ENCODE measurements around the gene VPS11.
"Not testable (repeated sequence)": the region's sequence is repeated elsewhere in the genome, so short reads cannot be mapped to it uniquely, and the experiment has no call there.

VPS11 gene

GRCh38 chr11:119084663-119085436, 17.2 kb downstream of the VPS11 start, which contains the start of gene HMBS:
Gene HMBS (plus strand): TSS chr11:119084881. CDS start chr11:119085034, 153 bp downstream.
- peak; percentile 98 to 99 for DNase-seq

DNA sequence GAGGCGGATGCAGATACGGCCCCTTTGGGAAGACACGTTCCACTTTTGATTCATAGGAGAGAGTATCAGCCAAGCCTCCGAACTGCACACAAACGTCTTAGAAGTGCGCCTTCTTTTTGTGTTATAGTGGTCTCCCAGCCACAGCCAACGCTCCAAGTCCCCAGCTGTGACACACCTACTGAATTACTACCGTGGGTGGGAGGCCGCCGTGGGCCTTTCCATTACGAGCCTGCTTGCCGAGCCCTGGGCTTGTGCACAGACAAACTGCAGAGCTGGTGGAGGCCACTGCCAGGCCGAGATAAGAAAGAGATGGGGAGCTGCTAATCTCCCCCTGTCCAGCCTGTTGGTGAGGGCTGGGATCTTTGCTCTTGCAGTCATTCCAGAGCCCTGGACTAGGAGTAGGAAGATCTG, 17.8 kb downstream of the VPS11 start:
- peak in 1 of 2 experiments; percentile 81 for DNase-seq

DNA sequence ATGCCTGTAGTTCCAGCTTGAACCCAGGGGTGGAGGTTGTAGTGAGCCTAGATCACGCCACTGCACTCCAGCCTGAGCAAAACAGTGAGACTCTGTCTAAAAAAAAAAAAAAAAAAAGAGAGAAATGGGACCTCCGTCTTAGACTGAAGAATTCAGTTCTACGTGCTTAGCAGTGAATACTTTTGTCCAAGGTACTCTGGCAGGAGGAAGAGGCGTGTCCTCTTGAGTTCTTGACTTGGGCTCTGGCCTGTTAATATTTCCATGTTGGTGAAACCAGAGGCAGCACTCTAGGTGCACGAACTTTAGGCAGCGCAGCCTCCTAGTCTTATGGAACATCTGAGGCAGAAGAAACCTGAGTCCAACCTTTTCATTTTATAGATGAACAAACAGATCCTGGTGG, 19.5 kb downstream of the VPS11 start:
- DNase-seq, result no peak

GRCh38 chr11:119087747-119088241, 20.2 kb downstream of the VPS11 start:
- DNase-seq, result no peak

- no peak for DNase-seq
Observed at GRCh38 chr11:119088406-119088805, 20.8 kb downstream of the VPS11 start.

GRCh38 chr11:119089319-119089718, 21.7 kb downstream of the VPS11 start:
- no peak for DNase-seq

DNA sequence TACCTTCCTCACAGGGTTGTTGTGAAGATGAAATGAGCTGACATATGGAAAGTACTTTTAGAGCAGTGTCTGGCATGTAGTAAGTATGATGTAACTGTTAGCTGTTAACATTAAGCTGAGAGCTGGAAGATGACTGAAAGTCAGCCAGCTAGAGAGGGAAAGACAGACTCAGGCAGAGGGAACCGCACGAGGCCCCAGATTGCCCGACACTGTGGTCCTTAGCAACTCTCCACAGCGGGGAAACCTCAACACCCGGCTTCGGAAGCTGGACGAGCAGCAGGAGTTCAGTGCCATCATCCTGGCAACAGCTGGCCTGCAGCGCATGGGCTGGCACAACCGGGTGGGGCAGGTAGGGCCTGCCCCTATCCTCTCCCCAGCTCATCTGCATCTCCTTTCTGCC, 23.6 kb downstream of the VPS11 start:
- DNase-seq, result peak in 1 of 2 experiments; percentile 29

GRCh38 chr11:119091966-119092879, 24.6 kb downstream of the VPS11 start:
- peak in 1 of 2 experiments; percentile 56 for DNase-seq

GRCh38 chr11:119092880-119093842, 25.5 kb downstream of the VPS11 start:
- peak in 1 of 2 experiments; percentile 47 for DNase-seq

DNA sequence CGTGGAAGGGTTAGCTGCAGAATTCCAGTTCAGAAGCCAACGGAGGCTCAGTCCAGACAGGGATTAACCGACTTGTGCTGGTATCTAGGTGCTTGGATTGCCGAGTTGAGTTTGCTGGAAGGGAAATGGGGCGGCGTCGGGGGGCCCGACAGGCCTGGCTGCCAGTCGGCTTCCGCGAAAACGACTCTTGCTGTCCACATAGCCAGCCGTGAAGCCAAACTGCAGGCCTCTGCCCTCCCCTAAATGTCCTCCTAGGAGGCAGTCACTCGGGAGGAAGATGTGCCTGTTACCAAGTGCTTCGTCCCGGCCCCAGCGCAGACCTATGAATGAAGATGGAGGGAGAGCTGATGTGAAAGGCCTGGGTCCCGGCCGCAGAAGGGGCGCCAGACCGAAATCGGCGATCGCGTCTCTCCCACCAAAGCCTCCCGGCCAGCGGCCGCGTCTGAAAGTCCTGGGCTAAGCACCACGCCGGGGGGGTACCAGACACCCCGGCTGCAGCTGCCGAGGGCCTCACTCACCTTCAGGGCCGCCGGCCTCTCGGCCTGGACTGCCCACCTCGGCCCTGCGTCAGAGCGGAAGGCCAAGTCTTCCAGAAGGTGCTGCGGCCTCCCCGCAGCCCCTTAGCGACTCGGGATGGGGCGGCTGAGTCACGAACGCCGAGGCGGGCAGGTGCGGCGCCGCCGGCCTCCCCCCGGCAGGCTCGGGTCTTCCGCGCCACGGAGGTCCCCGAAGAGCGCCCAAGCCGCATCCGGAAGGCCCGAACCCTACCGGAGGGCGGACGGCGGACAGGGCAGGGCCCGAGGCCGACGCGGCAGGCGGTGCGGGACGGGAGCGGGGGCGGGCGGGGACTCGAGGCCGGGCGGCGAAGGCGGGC, 26.6 kb downstream of the VPS11 start:
- DNase-seq, result peak in 1 of 2 experiments; percentile 82

DNA sequence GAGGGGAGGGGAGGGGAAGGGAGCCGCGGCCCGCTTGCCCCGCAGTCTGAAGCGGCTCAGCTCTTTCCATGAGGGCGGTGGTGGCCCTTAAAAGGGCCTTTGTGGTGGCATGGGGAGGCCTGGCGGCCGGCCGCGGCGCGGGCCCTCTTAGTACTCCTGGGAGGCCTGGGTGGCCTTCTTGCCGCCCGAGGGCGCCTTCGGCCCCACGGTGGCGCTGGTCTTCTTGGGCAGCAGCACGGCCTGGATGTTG, 27.1 kb downstream of the VPS11 start:
- peak in 1 of 2 experiments; percentile 94 for DNase-seq

DNA sequence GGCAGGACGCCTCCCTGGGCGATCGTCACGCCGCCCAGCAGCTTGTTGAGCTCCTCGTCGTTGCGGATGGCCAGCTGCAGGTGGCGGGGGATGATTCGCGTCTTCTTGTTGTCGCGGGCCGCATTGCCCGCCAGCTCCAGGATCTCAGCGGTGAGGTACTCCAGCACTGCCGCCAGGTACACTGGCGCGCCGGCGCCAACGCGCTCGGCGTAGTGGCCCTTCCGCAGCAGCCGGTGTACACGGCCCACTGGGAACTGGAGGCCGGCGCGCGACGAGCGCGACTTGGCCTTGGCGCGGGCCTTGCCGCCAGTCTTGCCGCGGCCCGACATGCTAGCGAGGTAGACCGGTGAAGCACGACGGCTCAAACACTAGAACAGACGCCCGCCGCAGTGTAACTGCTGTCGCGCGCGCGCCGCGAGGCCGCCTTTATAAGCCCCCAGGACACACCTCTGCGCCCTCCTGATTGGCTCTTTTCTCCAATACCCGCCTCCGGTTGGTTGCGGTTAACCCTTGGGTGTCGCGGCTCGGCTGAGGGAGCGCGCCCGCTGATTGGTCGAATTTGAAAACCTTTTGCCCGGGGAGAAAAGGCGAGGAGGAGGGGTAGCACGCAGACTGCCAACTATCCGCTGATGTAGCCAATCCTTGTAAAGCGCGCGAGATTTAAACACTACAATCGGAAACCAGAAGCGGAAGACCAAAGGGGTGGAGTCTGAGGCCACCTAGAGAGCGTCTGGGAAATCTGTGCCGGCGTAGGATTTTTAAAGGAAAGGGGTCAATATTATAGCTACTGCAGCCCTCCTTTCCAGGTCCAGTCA, 27.7 kb downstream of the VPS11 start:
- DNase-seq, result peak; percentile 100

GRCh38 chr11:119099711-119100110, 32.1 kb downstream of the VPS11 start:
- no peak for DNase-seq

DNA sequence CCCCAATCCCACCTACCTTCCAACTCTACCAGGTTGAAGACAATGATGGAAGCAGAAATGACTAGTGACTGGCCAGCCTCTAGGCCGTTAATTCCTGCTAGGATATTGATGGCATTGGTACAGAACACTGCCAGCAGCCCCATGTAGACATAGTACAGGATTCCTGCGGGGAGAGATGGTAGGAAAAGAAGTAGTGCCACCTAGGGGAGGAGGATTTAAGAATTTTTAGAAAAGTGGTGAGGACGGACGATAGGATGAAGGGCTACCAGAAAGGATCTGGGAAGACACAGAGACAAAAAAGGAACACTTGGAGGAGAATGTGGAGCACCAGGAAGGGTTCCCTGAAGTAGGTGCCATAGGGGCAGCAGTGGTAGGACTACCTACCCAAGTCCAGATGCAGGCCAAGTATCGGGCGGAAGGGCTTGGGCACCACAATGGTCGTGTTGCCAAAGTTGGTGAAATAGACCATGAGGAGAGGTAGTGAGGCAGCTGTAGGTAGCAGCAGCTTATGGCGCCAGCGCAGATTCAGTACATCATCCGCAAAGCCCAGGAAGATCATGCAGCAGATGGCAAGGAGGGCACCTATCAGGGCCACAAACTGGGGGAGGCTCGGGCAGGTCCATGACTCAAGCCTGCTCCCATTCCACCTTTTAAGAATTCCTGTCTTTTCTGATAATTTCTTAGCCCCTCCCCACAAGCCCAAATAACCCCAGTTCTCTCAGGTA, 32.8 kb downstream of the VPS11 start:
- peak; percentile 82 to 91 for DNase-seq

GRCh38 chr11:119100994-119101758, 33.6 kb downstream of the VPS11 start:
- DNase-seq, result peak in 1 of 2 experiments; percentile 72

DNA sequence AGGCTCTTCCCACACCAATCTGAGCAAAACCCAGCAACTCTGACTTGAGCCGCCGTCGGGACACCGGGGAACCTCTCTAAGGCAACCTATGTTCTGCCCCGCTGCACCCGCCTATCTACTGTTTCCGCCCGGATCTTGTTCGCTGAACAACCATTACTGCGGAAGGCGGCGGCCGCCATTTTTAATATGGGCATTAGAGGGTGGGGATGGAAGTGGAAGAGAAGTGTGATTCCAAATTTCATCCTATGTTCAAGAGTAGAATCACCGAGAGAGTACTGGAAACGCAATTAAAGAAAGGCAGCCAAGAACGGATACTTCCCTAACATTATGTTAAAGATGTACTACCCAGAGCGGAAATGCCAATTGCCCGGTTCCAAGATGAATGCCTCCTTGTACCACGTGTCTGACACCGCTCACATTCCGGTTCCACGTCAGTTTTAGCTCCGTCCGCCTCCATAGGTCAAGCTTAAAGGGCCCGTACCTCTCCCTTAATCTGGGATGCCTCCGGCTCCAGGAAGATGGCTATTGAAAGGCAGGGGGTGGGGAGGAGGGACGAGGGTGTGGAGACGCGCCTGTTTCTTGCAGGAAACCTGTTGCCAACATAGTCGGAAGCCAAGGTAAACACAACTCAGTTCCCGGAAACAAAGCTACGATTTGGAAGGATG, 34.3 kb downstream of the VPS11 start, which contains the start of gene DPAGT1:
TSS of gene DPAGT1 (minus strand) at position 95 of the 665 bp plus-strand sequence. CDS start 198 bp downstream, outside the sequence.
- peak; percentile 100 for DNase-seq

DNA sequence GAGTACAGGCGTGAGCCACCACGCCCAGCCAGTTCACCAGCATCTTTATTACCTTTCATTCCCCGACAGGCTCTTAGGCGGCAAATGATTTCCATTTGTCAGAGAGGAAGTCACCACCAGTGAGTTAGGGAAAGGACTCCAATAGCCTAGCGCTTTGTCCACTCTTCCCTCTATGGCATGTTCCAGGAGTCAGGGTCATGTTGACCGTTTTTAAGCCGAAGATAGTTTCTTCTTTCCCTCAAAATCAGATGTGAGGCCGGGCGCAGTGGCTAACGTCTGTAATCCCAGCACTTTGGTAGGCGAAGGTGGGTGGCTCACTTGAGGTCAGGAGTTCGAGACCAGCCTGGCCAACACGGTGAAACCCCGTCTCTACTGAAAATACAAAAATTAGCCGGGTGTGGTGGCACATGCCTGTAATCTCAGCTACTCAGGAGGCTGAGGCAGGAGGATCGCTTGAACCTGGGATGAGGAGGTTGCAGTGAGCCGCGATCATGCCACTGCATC, 35.6 kb downstream of the VPS11 start:
- not testable (repeated sequence) for DNase-seq

- DNase-seq, result peak; percentile 31 to 59
Observed at GRCh38 chr11:119103793-119104192, 36.2 kb downstream of the VPS11 start.
